ENCODE measurements around the gene PDIA4.

The PDIA4 gene

DNA sequence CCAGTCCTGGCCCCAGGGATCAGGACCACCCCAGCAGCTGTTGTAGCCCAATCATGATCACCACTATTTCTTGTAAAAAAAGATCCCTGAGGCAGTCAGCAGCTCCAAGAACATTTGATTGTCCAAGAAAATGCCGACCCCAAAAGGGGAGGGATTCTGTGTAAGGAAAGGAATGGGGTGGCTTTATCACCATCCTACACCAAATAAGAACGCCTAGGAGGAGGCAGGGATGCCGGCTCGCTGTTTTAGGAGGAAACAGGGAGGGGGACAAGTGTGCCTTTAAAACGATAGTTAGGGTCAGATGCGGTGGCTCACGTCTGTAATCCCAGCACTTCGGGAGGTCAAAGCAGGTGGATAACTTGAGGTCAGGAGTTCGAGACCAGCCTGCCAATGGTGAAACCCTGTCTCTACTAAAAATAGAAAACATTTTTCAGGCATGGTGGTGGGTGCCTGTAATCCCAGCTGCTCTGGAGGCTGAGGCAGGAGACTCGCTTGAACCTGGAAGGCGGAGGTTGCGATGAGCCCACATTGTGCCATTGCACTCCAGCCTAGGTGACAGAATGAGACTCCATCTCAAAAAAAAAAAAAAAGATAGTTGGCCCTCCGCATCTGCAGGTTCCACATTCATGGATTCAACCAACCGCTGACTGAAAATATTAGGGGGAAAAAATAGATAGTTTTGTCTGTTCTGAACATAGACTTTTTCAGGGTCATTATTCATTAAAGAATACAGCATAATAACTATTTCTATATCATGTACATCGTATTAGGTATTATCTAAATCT, 63.6 kb downstream of the PDIA4 start:
- no peak for DNase-seq

DNA sequence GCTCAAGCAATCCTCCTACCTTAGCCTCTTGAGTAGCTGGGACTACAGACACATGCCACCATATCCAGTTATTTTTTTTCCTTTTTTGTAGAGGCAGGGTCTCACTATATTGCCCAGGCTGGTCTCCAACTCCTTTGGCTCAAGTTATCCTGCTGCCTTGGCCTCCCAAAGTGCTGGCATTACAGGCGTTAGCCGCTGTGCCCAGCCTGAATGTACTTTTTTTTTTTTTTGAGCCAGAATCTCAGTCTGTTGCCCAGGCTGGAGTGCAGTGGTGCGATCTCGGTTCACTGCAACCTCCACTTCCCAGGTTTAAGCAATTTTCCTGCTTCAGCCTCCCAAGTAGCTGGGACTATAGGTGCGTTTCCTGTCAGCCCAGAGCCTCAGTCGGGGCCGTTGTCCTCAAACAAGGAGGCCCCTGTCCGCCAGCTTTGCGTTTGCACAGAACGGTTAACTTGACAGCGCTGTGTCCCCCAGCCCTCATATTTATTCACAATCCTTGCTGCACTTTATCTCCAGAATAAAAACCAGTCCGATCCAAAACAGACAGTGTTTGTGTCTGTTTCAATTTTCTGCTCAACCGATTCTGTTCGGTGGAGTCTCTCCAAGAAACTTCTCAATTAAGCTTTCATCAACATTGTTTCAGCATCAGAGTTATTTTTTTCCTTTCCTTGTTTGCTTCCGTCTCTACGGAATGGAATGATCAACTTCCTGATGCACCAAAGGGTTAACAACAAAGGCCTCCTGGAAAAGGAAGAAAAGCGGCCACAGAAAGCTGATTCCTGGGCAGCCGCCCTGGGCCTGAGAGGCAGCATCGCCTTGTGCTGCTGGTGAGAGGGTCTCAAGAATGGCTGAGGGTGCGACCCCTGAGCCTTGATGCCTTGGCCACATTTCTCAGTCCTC, 64.5 kb downstream of the PDIA4 start:
- no peak for DNase-seq

DNA sequence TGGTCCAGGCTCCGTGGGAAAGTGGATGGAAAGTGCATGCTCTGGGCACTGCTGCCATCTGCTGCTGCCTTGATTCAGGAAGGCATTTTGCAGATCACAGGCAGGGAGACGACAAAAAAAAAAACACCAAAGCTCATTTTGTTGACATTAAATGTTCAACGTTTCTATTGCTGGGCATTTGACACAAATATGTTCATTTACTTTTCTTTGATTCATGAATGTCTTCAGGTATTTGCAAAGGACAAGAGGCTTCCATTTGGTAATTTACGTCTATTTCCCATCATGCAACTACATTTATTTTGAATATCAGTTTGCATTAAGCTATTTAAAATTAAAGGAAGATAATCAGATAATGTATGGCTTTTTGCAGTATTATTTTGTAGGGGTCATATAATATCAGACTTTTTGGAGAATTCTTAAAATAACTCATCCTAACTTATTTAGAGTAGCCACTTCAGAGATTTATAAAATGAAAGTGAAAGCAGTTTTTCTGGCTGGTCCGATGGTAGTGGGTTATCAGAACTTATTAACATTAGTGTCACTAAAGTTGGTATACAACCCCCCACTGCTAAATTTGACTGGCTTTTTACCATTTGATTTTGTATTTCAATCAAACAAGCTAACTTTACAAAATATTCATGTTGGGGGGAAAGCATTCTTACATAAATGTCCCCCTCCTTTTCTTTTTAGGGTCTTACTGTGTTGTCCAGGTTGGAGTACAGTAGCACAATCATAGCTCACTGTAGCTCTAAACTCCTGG, 65.3 kb downstream of the PDIA4 start:
- peak; percentile 61 to 83 for DNase-seq

- DNase-seq: no peak
These were observed 65.9 kb downstream of the PDIA4 start for GRCh38 chr7:148962440-148962822.

DNA sequence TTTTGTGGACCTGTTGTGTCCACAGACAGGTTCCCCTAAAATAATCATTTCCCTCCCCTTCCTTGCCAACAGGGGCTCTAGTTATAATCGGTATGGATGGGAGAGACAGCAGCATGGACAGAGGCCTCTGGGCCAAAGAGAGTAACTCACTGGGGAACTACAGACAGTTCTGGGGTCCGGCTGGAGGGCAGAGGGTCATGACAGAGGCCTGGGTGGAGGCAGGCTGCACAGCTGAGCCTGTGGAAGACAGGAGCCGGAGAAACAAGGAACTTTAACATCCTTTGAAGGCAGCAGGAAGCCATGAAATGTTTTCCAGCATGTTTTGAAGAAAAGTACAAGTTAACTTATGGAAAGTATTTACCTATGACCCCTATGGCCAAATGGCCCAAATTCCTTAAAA, 68.6 kb downstream of the PDIA4 start:
- DNase-seq: no peak

- no peak for DNase-seq
These were observed 70.2 kb downstream of the PDIA4 start for GRCh38 chr7:148958061-148958460.

GRCh38 chr7:148954766-148955165, 73.5 kb downstream of the PDIA4 start:
- DNase-seq: no peak

- DNase-seq: no peak
These were observed 74.6 kb downstream of the PDIA4 start for GRCh38 chr7:148953676-148954075.

Measured in NCI-H187 (cell line).